Measurements from ENCODE around the gene OR5AN1. TPM values are rescaled to one million over a fixed set of nuclear protein-coding genes. Genes with fewer than 3 reads are reported as not detected.
"Not testable (repeated sequence)": the region's sequence is repeated elsewhere in the genome, so short reads cannot be mapped to it uniquely, and the experiment has no call there.

The OR5AN1 gene, protein sequence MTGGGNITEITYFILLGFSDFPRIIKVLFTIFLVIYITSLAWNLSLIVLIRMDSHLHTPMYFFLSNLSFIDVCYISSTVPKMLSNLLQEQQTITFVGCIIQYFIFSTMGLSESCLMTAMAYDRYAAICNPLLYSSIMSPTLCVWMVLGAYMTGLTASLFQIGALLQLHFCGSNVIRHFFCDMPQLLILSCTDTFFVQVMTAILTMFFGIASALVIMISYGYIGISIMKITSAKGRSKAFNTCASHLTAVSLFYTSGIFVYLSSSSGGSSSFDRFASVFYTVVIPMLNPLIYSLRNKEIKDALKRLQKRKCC
- total RNA-seq: not detected in 2 replicates

DNA sequence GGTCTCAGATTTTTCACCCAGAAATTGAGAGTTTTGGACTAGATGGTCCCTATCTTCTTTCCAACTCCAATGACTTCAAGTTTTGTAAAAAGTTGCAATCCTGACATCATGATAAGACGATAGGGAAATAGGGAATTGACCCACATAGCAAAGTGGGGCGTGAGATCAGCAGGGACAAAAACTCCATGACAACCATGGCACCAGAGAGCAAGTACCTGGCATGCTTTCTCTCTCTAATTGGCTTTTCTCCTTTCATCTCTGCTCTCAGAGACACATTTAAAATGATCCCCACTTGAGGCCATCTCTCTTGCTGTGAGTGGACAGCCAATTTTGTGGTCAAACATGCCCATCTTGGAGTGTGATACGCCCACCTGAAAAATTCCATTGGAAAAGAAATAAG, at the start of gene OR5AN1:
OR5AN1 (plus strand) TSS at position 301 of the 400 bp plus-strand sequence. CDS start 5,564 bp downstream, outside the sequence.
- TF ChIP-seq, protein P1, sequence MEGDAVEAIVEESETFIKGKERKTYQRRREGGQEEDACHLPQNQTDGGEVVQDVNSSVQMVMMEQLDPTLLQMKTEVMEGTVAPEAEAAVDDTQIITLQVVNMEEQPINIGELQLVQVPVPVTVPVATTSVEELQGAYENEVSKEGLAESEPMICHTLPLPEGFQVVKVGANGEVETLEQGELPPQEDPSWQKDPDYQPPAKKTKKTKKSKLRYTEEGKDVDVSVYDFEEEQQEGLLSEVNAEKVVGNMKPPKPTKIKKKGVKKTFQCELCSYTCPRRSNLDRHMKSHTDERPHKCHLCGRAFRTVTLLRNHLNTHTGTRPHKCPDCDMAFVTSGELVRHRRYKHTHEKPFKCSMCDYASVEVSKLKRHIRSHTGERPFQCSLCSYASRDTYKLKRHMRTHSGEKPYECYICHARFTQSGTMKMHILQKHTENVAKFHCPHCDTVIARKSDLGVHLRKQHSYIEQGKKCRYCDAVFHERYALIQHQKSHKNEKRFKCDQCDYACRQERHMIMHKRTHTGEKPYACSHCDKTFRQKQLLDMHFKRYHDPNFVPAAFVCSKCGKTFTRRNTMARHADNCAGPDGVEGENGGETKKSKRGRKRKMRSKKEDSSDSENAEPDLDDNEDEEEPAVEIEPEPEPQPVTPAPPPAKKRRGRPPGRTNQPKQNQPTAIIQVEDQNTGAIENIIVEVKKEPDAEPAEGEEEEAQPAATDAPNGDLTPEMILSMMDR (IDR thresholded peaks at IDR 0.05; ENCODE audit: extremely low read depth, low read depth, low read length): no peak
- no peaks in the 10 kb centered on the region for H3K4me1 ChIP-seq (ENCODE audit: insufficient read depth, low read length)
- H3K27me3 ChIP-seq (ENCODE audit: insufficient read depth, low read length): no peaks in the 10 kb centered on the region
- H3K4me3 ChIP-seq (ENCODE audit: insufficient read depth, low read length): no peak within 1 kb of the TSS
- H3K79me2 ChIP-seq (ENCODE audit: insufficient read depth, low read length): no peaks in the 10 kb centered on the region
- H3K4me2 ChIP-seq (ENCODE audit: insufficient read depth, low read length): no peak within 1 kb of the TSS
- H4K20me1 ChIP-seq (ENCODE audit: insufficient read depth, low read length): no peaks in the 10 kb centered on the region
- no peaks in the 10 kb centered on the region for H3K36me3 ChIP-seq (ENCODE audit: insufficient read depth, low read length)
- H3K27ac ChIP-seq (ENCODE audit: low read depth, low read length): no peak within 1 kb of the TSS
- DNase-seq (ENCODE audit: insufficient read length, low spot score, missing footprints): peak; percentile 38
- no peak within 1 kb of the TSS for H2AFZ ChIP-seq (ENCODE audit: low read length)
- H3K9me3 ChIP-seq (ENCODE audit: low read depth, low read length): no peaks in the 10 kb centered on the region

DNA sequence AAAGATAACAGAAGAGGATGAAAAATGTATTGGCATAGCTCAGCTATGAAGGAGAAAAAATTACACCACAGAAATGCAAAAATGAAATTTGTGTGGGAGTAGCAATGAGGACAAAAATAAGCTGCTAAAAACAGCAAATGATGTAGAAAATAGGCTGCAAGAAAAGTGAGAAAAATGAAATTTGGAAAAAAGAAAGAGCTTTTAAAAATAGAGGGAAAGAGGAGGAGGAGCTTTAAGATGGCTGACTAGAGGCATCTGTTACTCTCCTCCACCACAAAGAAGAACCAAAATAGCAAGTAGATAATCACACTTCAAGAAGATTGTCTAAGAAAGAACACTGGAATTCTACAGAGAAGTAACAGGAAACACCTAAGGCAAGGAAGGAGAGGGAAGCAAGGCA, 23.7 kb upstream of the OR5AN1 start:
- H2AFZ ChIP-seq (ENCODE audit: low read length): no peak overlapping the region
- H3K27me3 ChIP-seq (ENCODE audit: insufficient read depth, low read length): no peaks in the 10 kb centered on the region
- no peaks in the 10 kb centered on the region for H3K36me3 ChIP-seq (ENCODE audit: insufficient read depth, low read length)
- DNase-seq (ENCODE audit: insufficient read length, low spot score, missing footprints): no peak
- no peaks in the 10 kb centered on the region for H3K9me3 ChIP-seq (ENCODE audit: low read depth, low read length)
- H3K4me1 ChIP-seq (ENCODE audit: insufficient read depth, low read length): no peaks in the 10 kb centered on the region
- H4K20me1 ChIP-seq (ENCODE audit: insufficient read depth, low read length): no peaks in the 10 kb centered on the region
- no peak overlapping the region for H3K4me3 ChIP-seq (ENCODE audit: insufficient read depth, low read length)
- TF ChIP-seq, protein P1 (IDR thresholded peaks at IDR 0.05; ENCODE audit: extremely low read depth, low read depth, low read length): no peak
- no peak overlapping the region for H3K4me2 ChIP-seq (ENCODE audit: insufficient read depth, low read length)
- H3K79me2 ChIP-seq (ENCODE audit: insufficient read depth, low read length): no peaks in the 10 kb centered on the region
- H3K27ac ChIP-seq (ENCODE audit: low read depth, low read length): no peak overlapping the region

DNA sequence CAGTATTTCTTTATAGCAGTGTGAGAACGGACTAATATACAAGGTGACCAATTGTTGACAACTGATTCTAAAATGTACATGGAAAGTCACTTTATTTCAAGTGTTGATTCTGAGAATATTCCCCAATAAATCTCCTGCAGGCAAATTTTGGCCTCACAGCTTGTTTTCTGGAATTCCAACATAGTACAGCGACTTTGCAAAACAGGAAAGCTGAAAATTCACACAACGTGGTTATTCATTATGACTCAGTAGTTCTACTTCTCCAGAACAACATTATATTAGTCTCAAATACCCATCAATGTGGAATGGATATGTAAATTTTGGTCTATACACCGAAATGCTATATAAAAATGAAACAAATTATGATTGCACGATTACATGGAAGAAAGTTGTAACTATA, 22.5 kb upstream of the OR5AN1 start:
- H3K27ac ChIP-seq (ENCODE audit: low read depth, low read length): no peak overlapping the region
- no peaks in the 10 kb centered on the region for H4K20me1 ChIP-seq (ENCODE audit: insufficient read depth, low read length)
- H3K4me3 ChIP-seq (ENCODE audit: insufficient read depth, low read length): no peak overlapping the region
- DNase-seq (ENCODE audit: insufficient read length, low spot score, missing footprints): no peak
- H3K79me2 ChIP-seq (ENCODE audit: insufficient read depth, low read length): no peaks in the 10 kb centered on the region
- H2AFZ ChIP-seq (ENCODE audit: low read length): no peak overlapping the region
- H3K4me1 ChIP-seq (ENCODE audit: insufficient read depth, low read length): no peaks in the 10 kb centered on the region
- no peak overlapping the region for H3K4me2 ChIP-seq (ENCODE audit: insufficient read depth, low read length)
- no peaks in the 10 kb centered on the region for H3K9me3 ChIP-seq (ENCODE audit: low read depth, low read length)
- H3K36me3 ChIP-seq (ENCODE audit: insufficient read depth, low read length): no peaks in the 10 kb centered on the region
- TF ChIP-seq, protein P1 (IDR thresholded peaks at IDR 0.05; ENCODE audit: extremely low read depth, low read depth, low read length): no peak
- no peaks in the 10 kb centered on the region for H3K27me3 ChIP-seq (ENCODE audit: insufficient read depth, low read length)

DNA sequence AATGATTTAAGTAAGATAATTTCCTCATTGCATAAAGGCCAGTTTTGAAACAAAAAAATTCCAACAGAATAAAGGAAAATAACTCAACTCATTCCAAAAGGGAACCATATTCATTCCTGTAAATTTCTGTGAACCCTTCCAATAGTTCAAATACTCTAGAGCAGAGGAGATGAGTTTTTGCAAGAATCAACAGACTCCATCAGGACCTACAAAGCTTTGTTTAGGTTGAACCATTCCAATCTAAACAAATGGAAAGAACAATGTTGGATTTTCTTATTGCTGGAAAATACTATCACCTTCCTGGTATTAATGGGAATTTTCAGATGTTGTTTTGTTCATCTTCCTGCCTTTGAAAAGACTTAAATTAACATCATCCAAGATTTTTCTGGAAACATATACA, 21.8 kb upstream of the OR5AN1 start:
- Histone ChIP-seq H3K4me1 (ENCODE audit: insufficient read depth, low read length) (no peaks in the 10 kb centered on the region), H3K4me2 (ENCODE audit: insufficient read depth, low read length) (no peak overlapping the region), H3K9me3 (ENCODE audit: low read depth, low read length) (no peaks in the 10 kb centered on the region), H3K4me3 (ENCODE audit: insufficient read depth, low read length) (no peak overlapping the region), H4K20me1 (ENCODE audit: insufficient read depth, low read length) (no peaks in the 10 kb centered on the region), H2AFZ (ENCODE audit: low read length) (no peak overlapping the region), H3K79me2 (ENCODE audit: insufficient read depth, low read length) (no peaks in the 10 kb centered on the region), H3K36me3 (ENCODE audit: insufficient read depth, low read length) (no peaks in the 10 kb centered on the region), H3K27ac (ENCODE audit: low read depth, low read length) (no peak overlapping the region), H3K27me3 (ENCODE audit: insufficient read depth, low read length) (no peaks in the 10 kb centered on the region)
- DNase-seq (ENCODE audit: insufficient read length, low spot score, missing footprints): no peak
- TF ChIP-seq, protein P1 (IDR thresholded peaks at IDR 0.05; ENCODE audit: extremely low read depth, low read depth, low read length): no peak

DNA sequence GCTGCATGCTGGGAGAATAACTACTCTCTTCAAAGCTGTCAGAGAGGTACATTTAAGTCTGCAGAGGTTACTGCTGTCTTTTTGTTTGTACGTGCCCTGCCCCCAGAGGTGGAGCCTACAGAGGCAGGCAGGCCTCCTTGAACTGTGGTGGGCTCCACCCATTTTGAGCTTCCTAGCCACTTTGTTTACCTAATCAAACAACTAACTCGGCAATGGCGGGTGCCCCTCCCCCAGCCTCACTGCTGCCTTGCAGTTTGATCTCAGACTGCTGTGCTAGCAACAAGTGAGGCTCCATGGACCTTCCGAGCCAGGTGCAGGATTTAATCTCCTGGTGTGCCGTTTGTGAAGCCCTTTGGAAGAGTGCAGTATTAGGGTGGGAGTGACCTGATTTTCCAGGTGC, 9.0 kb upstream of the OR5AN1 start:
- not testable (repeated sequence) for H3K4me3 ChIP-seq (ENCODE audit: insufficient read depth, low read length); H3K36me3 ChIP-seq (ENCODE audit: insufficient read depth, low read length); H4K20me1 ChIP-seq (ENCODE audit: insufficient read depth, low read length); H2AFZ ChIP-seq (ENCODE audit: low read length); H3K79me2 ChIP-seq (ENCODE audit: insufficient read depth, low read length); DNase-seq (ENCODE audit: insufficient read length, low spot score, missing footprints); H3K27me3 ChIP-seq (ENCODE audit: insufficient read depth, low read length); H3K4me2 ChIP-seq (ENCODE audit: insufficient read depth, low read length); H3K4me1 ChIP-seq (ENCODE audit: insufficient read depth, low read length); H3K27ac ChIP-seq (ENCODE audit: low read depth, low read length); H3K9me3 ChIP-seq (ENCODE audit: low read depth, low read length)
